ENCODE data around the gene C16orf82.
"Not testable (repeated sequence)": the region's sequence is repeated elsewhere in the genome, so short reads cannot be mapped to it uniquely, and the experiment has no call there.

Gene C16orf82

DNA sequence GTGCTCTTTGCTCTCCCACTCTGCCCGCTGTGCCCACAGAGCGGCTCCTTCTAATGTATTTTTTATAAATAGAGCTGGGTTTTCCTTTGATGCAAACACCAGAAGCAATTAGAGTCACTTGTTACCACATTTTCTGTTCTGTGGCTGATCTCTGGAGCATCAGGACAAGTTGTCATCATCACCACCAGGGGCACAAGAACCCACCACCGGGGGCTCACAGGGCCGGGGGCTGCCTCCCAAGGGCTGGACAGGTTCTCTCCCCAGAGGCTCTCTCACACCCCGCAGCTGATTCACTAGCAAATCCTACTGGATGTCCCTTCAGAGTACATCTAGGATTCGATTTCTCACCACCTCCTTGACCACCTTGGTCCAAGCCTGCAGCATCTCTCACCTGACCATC is 18.5 kb downstream of the C16orf82 start:
- H3K4me3 ChIP-seq (ENCODE audit: low read depth, low read length) = no peak overlapping the region
- DNase-seq (ENCODE audit: low read depth) = no peak
- TF ChIP-seq, protein P1, sequence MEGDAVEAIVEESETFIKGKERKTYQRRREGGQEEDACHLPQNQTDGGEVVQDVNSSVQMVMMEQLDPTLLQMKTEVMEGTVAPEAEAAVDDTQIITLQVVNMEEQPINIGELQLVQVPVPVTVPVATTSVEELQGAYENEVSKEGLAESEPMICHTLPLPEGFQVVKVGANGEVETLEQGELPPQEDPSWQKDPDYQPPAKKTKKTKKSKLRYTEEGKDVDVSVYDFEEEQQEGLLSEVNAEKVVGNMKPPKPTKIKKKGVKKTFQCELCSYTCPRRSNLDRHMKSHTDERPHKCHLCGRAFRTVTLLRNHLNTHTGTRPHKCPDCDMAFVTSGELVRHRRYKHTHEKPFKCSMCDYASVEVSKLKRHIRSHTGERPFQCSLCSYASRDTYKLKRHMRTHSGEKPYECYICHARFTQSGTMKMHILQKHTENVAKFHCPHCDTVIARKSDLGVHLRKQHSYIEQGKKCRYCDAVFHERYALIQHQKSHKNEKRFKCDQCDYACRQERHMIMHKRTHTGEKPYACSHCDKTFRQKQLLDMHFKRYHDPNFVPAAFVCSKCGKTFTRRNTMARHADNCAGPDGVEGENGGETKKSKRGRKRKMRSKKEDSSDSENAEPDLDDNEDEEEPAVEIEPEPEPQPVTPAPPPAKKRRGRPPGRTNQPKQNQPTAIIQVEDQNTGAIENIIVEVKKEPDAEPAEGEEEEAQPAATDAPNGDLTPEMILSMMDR (IDR thresholded peaks at IDR 0.05; ENCODE audit: control insufficient read depth, extremely low read depth, insufficient read depth) = no peak

DNA sequence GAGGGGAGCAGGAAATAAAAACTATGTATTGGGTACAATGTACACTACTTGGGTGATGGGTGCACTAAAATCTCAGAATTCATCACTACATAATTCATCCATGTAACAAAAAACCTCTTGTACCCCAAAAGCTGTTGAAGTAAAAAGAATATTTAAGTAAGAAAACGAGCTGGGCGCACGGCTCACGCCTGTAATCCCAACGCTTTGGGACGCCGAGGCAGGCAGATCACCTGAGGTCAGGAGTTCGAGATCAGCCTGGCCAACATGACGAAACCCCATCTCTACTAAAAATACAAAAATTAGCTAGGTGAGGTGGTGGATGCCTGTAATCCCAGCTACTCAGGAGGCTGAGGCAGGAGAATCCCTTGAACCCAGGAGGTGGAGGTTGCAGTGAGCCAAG is 19.3 kb downstream of the C16orf82 start:
- H3K4me3 ChIP-seq (ENCODE audit: low read depth, low read length); DNase-seq (ENCODE audit: low read depth): not testable (repeated sequence)

DNA sequence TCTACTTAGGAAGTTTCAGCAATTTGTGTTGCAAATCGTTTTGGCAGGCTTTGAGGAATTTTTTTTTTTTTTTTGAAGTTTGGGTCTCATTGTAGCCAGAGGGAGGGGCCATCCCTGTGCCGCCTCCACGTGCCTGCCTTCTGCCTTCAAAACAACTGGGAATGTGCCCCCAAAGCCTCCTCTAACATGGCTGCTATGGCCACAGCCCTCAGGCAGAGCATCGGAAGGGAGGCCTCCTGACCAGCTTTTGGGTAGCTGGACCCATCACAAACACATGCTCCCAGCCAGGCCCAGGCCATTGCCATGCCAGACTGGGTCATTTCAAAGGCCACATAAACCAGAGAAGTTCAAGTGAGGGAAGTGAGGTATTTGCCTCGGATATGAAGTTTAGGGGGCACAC is 21.5 kb downstream of the C16orf82 start:
- no peak for DNase-seq (ENCODE audit: low read depth)
- H3K4me3 ChIP-seq (ENCODE audit: low read depth, low read length) = no peak overlapping the region
- TF ChIP-seq, protein P1 (IDR thresholded peaks at IDR 0.05; ENCODE audit: control insufficient read depth, extremely low read depth, insufficient read depth) = no peak

DNA sequence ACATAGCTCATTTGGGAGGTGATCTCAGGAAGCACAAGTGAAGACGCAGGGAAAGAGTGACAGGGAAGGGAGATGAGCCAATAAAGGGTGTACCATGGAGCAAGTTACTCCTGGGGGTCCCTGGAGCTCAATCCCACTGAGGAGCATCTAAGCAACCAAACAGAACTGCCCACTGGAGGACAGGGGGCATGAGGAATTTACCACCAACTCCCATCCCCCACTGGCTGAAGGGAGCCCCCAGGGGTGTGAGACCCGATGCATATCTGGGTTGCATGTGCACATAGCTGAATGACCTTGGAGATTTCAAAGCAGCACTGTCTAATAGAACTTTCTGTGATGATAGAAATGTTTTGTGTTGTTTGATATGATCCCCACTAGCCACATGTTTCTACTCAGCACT is 29.6 kb downstream of the C16orf82 start:
- TF ChIP-seq, protein P1 (IDR thresholded peaks at IDR 0.05; ENCODE audit: control insufficient read depth, extremely low read depth, insufficient read depth) = no peak
- no peak for DNase-seq (ENCODE audit: low read depth)
- H3K4me3 ChIP-seq (ENCODE audit: low read depth, low read length) = no peak overlapping the region

DNA sequence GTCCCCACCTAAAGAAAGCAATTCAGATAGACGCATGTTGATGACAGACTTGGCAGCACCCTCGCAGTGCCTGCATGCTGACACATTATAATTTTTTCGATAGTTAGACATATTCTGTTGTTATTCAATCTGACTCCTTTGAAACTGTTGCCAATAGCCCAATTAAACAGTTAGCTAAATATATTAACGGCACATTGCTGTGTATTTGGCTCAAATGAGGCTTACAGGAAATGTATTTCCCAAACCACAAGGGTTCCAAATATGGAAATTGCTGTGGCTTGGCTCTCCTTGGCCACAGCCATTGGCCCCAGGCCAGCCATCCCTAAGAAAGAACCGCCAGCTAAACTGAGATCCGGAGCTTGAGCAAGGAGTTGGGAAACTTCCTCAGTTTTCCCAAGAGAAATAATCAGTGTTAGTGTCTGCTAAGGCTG is 31.1 kb downstream of the C16orf82 start:
- H3K4me3 ChIP-seq (ENCODE audit: low read depth, low read length) = no peak overlapping the region
- TF ChIP-seq, protein P1 (IDR thresholded peaks at IDR 0.05; ENCODE audit: control insufficient read depth, extremely low read depth, insufficient read depth) = no peak
- no peak for DNase-seq (ENCODE audit: low read depth)

DNA sequence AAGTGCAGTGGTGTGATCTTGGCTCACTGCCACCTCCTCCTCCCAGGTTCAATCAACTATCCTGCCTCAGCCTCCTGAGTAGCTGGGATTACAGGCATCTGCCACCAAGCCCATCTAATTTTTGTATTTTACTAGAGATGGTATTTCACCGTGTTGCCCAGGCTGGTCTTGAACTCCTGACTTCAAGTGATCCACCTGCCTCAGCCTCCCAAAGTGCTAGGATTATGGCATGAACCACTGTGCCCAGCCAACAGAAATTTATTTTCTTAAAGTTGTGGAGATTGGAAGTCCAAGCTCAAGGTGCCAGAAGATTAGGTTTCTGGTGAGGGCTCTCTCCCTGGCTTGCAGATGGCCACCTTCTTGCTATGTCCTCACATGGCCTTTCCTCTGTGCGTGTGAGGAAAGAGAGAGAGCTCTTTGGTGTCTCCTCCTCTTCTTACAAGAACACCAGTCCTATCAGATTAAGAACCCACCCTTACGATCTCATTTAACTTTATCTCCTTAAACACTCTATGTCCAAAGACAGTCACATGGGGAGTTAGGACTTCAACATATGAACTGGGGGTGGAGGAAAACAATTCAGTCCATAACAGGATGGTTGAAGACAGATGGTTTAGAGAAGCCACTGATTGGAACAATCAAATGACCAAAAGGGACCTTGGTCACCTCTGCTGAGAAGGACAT is 31.8 kb downstream of the C16orf82 start:
- no peak overlapping the region for H3K4me3 ChIP-seq (ENCODE audit: low read depth, low read length)
- DNase-seq (ENCODE audit: low read depth) = no peak
- TF ChIP-seq, protein P1 (IDR thresholded peaks at IDR 0.05; ENCODE audit: control insufficient read depth, extremely low read depth, insufficient read depth) = no peak

DNA sequence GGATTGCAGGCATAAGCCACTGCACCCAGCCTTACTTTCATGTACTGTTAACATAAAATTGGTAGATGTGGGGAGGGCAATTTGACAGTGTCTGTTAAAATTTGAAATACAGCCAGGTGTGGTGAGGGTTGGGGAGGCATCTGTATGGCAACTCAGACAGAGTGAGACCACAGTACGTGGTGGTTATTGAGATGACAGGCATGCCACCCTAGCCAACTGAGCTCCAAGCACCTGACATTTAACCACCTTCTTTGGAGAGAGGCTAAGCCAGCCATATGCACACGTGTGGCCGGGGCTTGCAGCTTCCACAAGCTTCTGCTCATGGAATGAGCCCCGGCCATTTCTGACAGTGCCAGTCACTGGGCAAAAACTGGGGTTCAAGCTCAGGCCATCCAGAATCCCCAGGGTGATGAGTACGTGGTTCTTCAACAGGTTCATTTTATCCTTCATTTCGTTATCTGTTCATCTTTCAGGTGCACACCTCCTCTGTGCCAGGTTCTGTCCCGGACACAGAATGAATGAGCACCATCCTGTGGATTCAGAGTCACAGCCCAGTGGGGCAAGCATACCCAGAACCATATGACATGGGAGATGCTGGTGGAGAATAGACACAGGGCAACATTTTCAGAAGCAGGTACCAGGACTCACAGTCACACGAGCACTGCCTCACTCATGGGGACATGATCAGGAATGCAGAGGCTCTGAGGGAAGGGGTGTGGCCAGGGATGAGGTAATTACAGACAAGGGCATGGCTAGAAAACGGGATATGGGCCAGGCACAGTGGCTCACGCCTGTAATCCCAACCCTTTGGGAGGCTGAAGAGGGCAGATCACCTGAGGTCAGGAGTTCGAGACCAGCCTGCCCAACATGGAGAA is 36.2 kb downstream of the C16orf82 start:
- TF ChIP-seq, protein P1 (IDR thresholded peaks at IDR 0.05; ENCODE audit: control insufficient read depth, extremely low read depth, insufficient read depth) = no peak
- DNase-seq (ENCODE audit: low read depth) = no peak
- no peak overlapping the region for H3K4me3 ChIP-seq (ENCODE audit: low read depth, low read length)
